A549 (cell line): ENCODE measurements around the gene CRYGC. TPM values are rescaled to one million over a fixed set of nuclear protein-coding genes. Genes with fewer than 3 reads are reported as not detected.

Source experiments
- ATAC-seq, 2 experiments: fragments of 200-7000 bp in 1 of 2; fragments of >200 bp in 1 of 2; cut with Nextera tagmentation in 1 of 2; cut with Tn5 transposase in 1 of 2; 3 replicates each; pipeline versions ENCODE4 v1.8.0 to v1.9.1; 2018 to 2020; ENCODE audit warnings: mild to moderate bottlenecking in 1 of 2, moderate library complexity in 1 of 2
- CTCF ChIA-PET: fragments of 300-600 bp; sonication (Branson Sonifier 250); formaldehyde crosslinking; extraction: SDS; loops from one replicate; lab custom pipeline; 2021; ENCODE audit warnings: antibody characterized with exemption, inconsistent platforms; lab: Yijun Ruan, JAX
- POLR2A ChIA-PET: fragments of 350-600 bp; formaldehyde crosslinking; extraction: SDS; loops from one replicate; lab custom pipeline; 2021; ENCODE audit warnings: antibody characterized with exemption, inconsistent platforms; lab: Yijun Ruan, JAX
- DNase-seq, 2 experiments: peaks; one replicate each; pipeline versions ENCODE4 v3.0.0 to v3.0.0-alpha.2; 2011 to 2016; ENCODE audit warnings: low read depth in 1 of 2, low spot score in 1 of 2
- FAIRE-seq: peaks from 2 replicates; lab custom pipeline; 2011; peaks lifted over from hg19 to GRCh38; lab: Jason Lieb, UNC
- H3K27ac ChIP-seq, 2 experiments: fragments of >200 bp; sonication (Bioruptor Twin); formaldehyde crosslinking; 3 replicates each; pipeline ENCODE4 v1.5.1; 2016 to 2017
- H3K4me1 ChIP-seq: fragments of >200 bp; sonication (Bioruptor Twin); formaldehyde crosslinking; 3 replicates; pipeline ENCODE4 v1.6.1; 2016
- H3K4me2 ChIP-seq: fragments of >200 bp; sonication (Bioruptor Twin); formaldehyde crosslinking; 3 replicates; pipeline ENCODE4 v1.6.1; 2016
- H3K4me3 ChIP-seq: fragments of >200 bp; sonication (Bioruptor Twin); formaldehyde crosslinking; 3 replicates; pipeline ENCODE4 v1.5.1; 2016
- H3K9me3 ChIP-seq: fragments of >200 bp; sonication (Bioruptor Twin); formaldehyde crosslinking; 3 replicates; pipeline ENCODE4 v1.6.1; 2016
- CBX2 ChIP-seq: fragments of 200-600 bp; sonication (generic); IDR thresholded peaks from 2 replicates; pipeline ENCODE4 v1.6.1; 2016; ENCODE audit warnings: low read depth, mild to moderate bottlenecking, borderline replicate concordance
- CBX8 ChIP-seq: fragments of 200-600 bp; sonication (generic); IDR thresholded peaks from 2 replicates; pipeline ENCODE4 v1.6.1; 2016
- CHD2 ChIP-seq: fragments of 150-350 bp; IDR thresholded peaks from 2 replicates; pipeline ENCODE4 v1.6.1; 2014; ENCODE audit warnings: low read length; ENCODE audit not compliant: partially characterized antibody
- EHF ChIP-seq: fragments of 250-450 bp; sonication (Bioruptor Pico); IDR thresholded peaks from 2 replicates; pipeline ENCODE4 v1.5.0; 2020; ENCODE audit warnings: mild to moderate bottlenecking
- EHMT2 ChIP-seq: fragments of 200-600 bp; sonication (generic); IDR thresholded peaks from 2 replicates; pipeline ENCODE4 v1.6.1; 2016; ENCODE audit warnings: antibody characterized with exemption, low read depth, mild to moderate bottlenecking, moderate library complexity
- FOSL2 ChIP-seq, 2 experiments: fragments of 450-650 bp in 1 of 2; fragments of >200 bp in 1 of 2; sonication (Bioruptor Twin) in 1 of 2; formaldehyde crosslinking; IDR thresholded peaks; 2 replicates each; pipeline versions ENCODE4 v1.5.0 to v1.6.1; 2016 to 2020; ENCODE audit warnings: mild to moderate bottlenecking in 1 of 2, moderate library complexity in 1 of 2
- HDAC2 ChIP-seq: fragments of 200-600 bp; sonication (generic); IDR thresholded peaks from 2 replicates; pipeline ENCODE4 v1.6.1; 2016
- JUN ChIP-seq, 2 experiments: fragments of >200 bp; sonication (Bioruptor Twin); formaldehyde crosslinking; IDR thresholded peaks; 2 replicates in 1 of 2; 3 replicates in 1 of 2; pipeline ENCODE4 v1.6.1; 2016 to 2017
- KDM1A ChIP-seq: fragments of 200-600 bp; sonication (generic); IDR thresholded peaks from 2 replicates; pipeline ENCODE4 v1.6.1; 2016; ENCODE audit warnings: low read depth, mild to moderate bottlenecking
- MAFK ChIP-seq: fragments of 450-650 bp; IDR thresholded peaks from 2 replicates; pipeline ENCODE4 v1.6.1; 2014; ENCODE audit not compliant: partially characterized antibody
- MYC ChIP-seq: IDR thresholded peaks from 2 replicates; pipeline ENCODE4 v1.6.1; 2012; ENCODE audit warnings: mild to moderate bottlenecking, inconsistent platforms, low read length, improper control_type of control experiment, borderline replicate concordance
- POLR2AphosphoS2 ChIP-seq: conservative IDR thresholded peaks from 2 replicates; pipeline ENCODE4 v1.6.1; 2012; ENCODE audit warnings: low read length, improper control_type of control experiment, inconsistent platforms
- RAD21 ChIP-seq, 2 experiments: fragments of >200 bp in 1 of 2; sonication (Bioruptor Twin) in 1 of 2; formaldehyde crosslinking in 1 of 2; IDR thresholded peaks in 1 of 2; conservative IDR thresholded peaks in 1 of 2; 2 replicates in 1 of 2; 3 replicates in 1 of 2; pipeline ENCODE4 v1.6.1; 2012 to 2018; ENCODE audit warnings: inconsistent platforms in 1 of 2
- RCOR1 ChIP-seq: fragments of 150-350 bp; IDR thresholded peaks from 2 replicates; pipeline ENCODE4 v1.6.1; 2014; ENCODE audit warnings: antibody characterized with exemption, low read length, low read depth
- RFX5 ChIP-seq: fragments of 450-650 bp; IDR thresholded peaks from 2 replicates; pipeline ENCODE4 v1.7.1; 2014; ENCODE audit warnings: antibody characterized with exemption, mild to moderate bottlenecking, moderate library complexity
- TFCP2L1 ChIP-seq: fragments of 250-450 bp; sonication (Bioruptor Pico); IDR thresholded peaks from 2 replicates; pipeline ENCODE4 v1.5.0; 2021; ENCODE audit warnings: mild to moderate bottlenecking
- ZFP36 ChIP-seq: fragments of 450-650 bp; IDR thresholded peaks from 2 replicates; pipeline ENCODE4 v1.6.1; 2014; ENCODE audit warnings: borderline replicate concordance; ENCODE audit not compliant: partially characterized antibody
- ZNF302 ChIP-seq: fragments of 250-450 bp; sonication (Bioruptor Pico); IDR thresholded peaks from 2 replicates; pipeline ENCODE4 v1.9.0; 2021; ENCODE audit warnings: inconsistent platforms, mild to moderate bottlenecking, moderate library complexity
- WGBS: methylation state at CpG from one replicate; pipeline ENCODE4 v1.1.6; 2017; ENCODE audit errors: missing lambda C conversion rate; 5-methylcytosine and 5-hydroxymethylcytosine counted together
- polyA plus RNA-seq, 4 experiments: library from polyadenylated mRNA; depleted of rRNA in 3 of 4; stranded (reverse); fragments of >200 nt; fragmentation: RNase III in 1 of 4; extraction: RNeasy Plus Mini Kit Qiagen cat#74134 plus additional on column Dnase treatment in 1 of 4; gene quantifications; 2 replicates in 3 of 4; 3 replicates in 1 of 4; pipeline ENCODE4 v1.2.3, GENCODE V29; 2011 to 2017
- TF ChIP-seq, protein P1 (sequence below): IDR thresholded peaks from 2 replicates; pipeline ENCODE4 v1.6.1; 2012
- TF ChIP-seq, protein P2 (sequence below): fragments of 250-450 bp; sonication (Bioruptor Pico); IDR thresholded peaks from 2 replicates; pipeline ENCODE4 v1.5.0; 2020; ENCODE audit warnings: low read depth, mild to moderate bottlenecking, moderate library complexity
- TF ChIP-seq, protein P3 (sequence below): fragments of >200 bp; sonication (Bioruptor Twin); formaldehyde crosslinking; IDR thresholded peaks from 3 replicates; pipeline ENCODE4 v1.5.1; 2016
- TF ChIP-seq, protein P4 (sequence below): IDR thresholded peaks from 2 replicates; pipeline ENCODE4 v1.6.1; 2012
- TF ChIP-seq, protein P5 (sequence below): fragments of 250-450 bp; sonication (Bioruptor Pico); IDR thresholded peaks from 2 replicates; pipeline ENCODE4 v1.5.0; 2021; ENCODE audit warnings: mild to moderate bottlenecking, moderate library complexity, borderline replicate concordance
- TF ChIP-seq, protein P6 (sequence below): fragments of >200 bp; sonication (Bioruptor Twin); formaldehyde crosslinking; IDR thresholded peaks from 2 replicates; pipeline ENCODE4 v1.6.1; 2016

CRYGC gene
- polyA plus RNA-seq, 2 of the 4 experiments (the other 2 are of a cell fraction), result not detected

DNA sequence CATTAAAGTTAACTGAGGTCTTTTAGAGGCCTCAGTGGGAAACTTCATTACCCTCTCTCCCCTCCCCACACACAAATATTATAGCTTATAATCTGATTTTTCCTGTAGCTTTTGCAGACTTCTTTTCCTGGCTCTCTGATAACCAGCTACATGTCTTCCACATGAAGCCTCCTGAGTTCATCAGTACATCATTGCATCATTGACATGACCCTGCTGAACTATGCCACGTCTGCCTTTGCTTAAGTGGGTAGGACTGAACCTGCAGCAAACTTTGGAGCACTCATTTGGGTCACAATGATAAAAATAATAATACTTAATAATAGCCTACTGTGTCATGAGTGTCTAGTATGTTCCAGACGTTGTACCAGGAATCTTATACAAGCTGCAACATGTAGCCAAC lies 26.8 kb upstream of the CRYGC start:
- no peak for ATAC-seq
- Histone ChIP-seq H3K4me2 (no peak overlapping the region), H3K27ac (no peak overlapping the region), H3K9me3 (0 out of 3 replicates have a peak, but pooled peaks cover 2% of the 10 kb centered on the region), H3K4me1 (no peaks in the 10 kb centered on the region), H3K4me3 (no peak overlapping the region)
- ChIA-PET CTCF (interaction anchor here (1.5 to 2.0 kb wide), 3 partner anchors 13 to 55 kb away, joined by 4 to 8 read pairs (median 4); no protein-coding TSS in a partner anchor), POLR2A (no interaction called here)
- no peak for DNase-seq
- WGBS, result 18% methylated on average over 2 of the region's 2 CpGs
- TF ChIP-seq MYC, result no peak
- no peak for TF ChIP-seq POLR2AphosphoS2
- TF ChIP-seq, protein P1, sequence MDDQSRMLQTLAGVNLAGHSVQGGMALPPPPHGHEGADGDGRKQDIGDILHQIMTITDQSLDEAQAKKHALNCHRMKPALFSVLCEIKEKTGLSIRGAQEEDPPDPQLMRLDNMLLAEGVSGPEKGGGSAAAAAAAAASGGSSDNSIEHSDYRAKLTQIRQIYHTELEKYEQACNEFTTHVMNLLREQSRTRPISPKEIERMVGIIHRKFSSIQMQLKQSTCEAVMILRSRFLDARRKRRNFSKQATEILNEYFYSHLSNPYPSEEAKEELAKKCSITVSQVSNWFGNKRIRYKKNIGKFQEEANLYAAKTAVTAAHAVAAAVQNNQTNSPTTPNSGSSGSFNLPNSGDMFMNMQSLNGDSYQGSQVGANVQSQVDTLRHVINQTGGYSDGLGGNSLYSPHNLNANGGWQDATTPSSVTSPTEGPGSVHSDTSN, result no peak
- no peak for TF ChIP-seq CHD2
- TF ChIP-seq, protein P2, sequence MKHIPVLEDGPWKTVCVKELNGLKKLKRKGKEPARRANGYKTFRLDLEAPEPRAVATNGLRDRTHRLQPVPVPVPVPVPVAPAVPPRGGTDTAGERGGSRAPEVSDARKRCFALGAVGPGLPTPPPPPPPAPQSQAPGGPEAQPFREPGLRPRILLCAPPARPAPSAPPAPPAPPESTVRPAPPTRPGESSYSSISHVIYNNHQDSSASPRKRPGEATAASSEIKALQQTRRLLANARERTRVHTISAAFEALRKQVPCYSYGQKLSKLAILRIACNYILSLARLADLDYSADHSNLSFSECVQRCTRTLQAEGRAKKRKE, result no peak
- TF ChIP-seq FOSL2 (IDR thresholded peaks at IDR 0.05), result no peak
- no peak for TF ChIP-seq FOSL2 (CRISPR knock-in tag; IDR thresholded peaks at IDR 0.05)
- no peak for TF ChIP-seq MAFK
- TF ChIP-seq, protein P3, sequence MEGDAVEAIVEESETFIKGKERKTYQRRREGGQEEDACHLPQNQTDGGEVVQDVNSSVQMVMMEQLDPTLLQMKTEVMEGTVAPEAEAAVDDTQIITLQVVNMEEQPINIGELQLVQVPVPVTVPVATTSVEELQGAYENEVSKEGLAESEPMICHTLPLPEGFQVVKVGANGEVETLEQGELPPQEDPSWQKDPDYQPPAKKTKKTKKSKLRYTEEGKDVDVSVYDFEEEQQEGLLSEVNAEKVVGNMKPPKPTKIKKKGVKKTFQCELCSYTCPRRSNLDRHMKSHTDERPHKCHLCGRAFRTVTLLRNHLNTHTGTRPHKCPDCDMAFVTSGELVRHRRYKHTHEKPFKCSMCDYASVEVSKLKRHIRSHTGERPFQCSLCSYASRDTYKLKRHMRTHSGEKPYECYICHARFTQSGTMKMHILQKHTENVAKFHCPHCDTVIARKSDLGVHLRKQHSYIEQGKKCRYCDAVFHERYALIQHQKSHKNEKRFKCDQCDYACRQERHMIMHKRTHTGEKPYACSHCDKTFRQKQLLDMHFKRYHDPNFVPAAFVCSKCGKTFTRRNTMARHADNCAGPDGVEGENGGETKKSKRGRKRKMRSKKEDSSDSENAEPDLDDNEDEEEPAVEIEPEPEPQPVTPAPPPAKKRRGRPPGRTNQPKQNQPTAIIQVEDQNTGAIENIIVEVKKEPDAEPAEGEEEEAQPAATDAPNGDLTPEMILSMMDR, result no peak
- TF ChIP-seq, protein P4, sequence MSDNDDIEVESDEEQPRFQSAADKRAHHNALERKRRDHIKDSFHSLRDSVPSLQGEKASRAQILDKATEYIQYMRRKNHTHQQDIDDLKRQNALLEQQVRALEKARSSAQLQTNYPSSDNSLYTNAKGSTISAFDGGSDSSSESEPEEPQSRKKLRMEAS, result no peak
- TF ChIP-seq, protein P5, sequence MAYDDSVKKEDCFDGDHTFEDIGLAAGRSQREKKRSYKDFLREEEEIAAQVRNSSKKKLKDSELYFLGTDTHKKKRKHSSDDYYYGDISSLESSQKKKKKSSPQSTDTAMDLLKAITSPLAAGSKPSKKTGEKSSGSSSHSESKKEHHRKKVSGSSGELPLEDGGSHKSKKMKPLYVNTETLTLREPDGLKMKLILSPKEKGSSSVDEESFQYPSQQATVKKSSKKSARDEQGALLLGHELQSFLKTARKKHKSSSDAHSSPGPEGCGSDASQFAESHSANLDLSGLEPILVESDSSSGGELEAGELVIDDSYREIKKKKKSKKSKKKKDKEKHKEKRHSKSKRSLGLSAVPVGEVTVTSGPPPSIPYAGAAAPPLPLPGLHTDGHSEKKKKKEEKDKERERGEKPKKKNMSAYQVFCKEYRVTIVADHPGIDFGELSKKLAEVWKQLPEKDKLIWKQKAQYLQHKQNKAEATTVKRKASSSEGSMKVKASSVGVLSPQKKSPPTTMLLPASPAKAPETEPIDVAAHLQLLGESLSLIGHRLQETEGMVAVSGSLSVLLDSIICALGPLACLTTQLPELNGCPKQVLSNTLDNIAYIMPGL (CRISPR knock-in tag), result no peak
- TF ChIP-seq ZNF302 (CRISPR knock-in tag), result no peak
- TF ChIP-seq RFX5, result no peak
- TF ChIP-seq, protein P6, sequence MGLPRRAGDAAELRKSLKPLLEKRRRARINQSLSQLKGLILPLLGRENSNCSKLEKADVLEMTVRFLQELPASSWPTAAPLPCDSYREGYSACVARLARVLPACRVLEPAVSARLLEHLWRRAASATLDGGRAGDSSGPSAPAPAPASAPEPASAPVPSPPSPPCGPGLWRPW, result no peak
- TF ChIP-seq CBX8, result no peak
- no peak for TF ChIP-seq ZFP36
- TF ChIP-seq RCOR1, result no peak
- TF ChIP-seq EHMT2, result no peak
- no peak for TF ChIP-seq HDAC2
- no peak for TF ChIP-seq CBX2
- FAIRE-seq, result no peak

DNA sequence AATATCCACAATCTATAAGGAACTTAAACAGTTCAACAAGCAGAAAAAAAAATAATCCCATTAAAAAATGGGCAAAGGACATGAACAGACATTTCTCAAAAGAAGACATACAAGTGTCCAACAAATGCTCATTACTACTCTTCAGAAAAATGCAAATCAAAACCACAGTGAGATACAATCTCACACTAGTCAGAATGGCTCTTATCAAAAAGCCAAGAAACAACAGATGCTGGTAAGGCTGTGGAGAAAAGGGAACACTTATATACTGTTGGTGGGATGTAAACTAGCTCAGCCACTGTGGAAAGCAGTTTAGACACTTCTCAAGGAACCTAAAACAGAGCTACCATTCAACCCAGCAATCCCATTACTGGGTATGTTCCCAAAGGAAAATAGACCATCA lies 23.5 kb upstream of the CRYGC start:
- Histone ChIP-seq H3K4me3 (no peak overlapping the region), H3K27ac (no peak overlapping the region), H3K4me2 (no peak overlapping the region), H3K4me1 (no peaks in the 10 kb centered on the region), H3K9me3 (0 out of 3 replicates have a peak, but pooled peaks cover 5% of the 10 kb centered on the region)
- POLR2A ChIA-PET, result no interaction called here
- no peak for DNase-seq
- TF ChIP-seq CHD2, result no peak
- no peak for TF ChIP-seq CBX2
- TF ChIP-seq, protein P4, result no peak
- TF ChIP-seq RAD21 (conservative IDR thresholded peaks at IDR 0.05 in 1 of 2, IDR thresholded peaks at IDR 0.05 in 1 of 2), result no peak
- TF ChIP-seq, protein P5 (CRISPR knock-in tag), result no peak
- no peak for TF ChIP-seq EHF (CRISPR knock-in tag)
- TF ChIP-seq JUN (IDR thresholded peaks at IDR 0.05), result no peak
- no peak for TF ChIP-seq KDM1A
- no peak for TF ChIP-seq TFCP2L1 (CRISPR knock-in tag)
- CTCF ChIA-PET, result interaction anchor here (1.1 kb wide), 1 partner anchor 22 kb away, joined by 3 read pairs; no protein-coding TSS in a partner anchor
- no peak for ATAC-seq
- FAIRE-seq, result no peak
